HG02798 (cell line): Measurements from ENCODE around the gene ARPC4.
A peak's percentile ranks its signal among the peaks of the same experiment; 100 is the strongest.

Source experiments
- ATAC-seq: cut with Tn5 transposase; IDR thresholded peaks from one replicate; pipeline ENCODE4 v1.9.1; 2021; ENCODE audit warnings: mild to moderate bottlenecking; ENCODE audit not compliant: unreplicated experiment, poor library complexity

ARPC4 gene

GRCh38 chr3:9815986-9816385 lies 23.1 kb downstream of the ARPC4 start:
- ATAC-seq = no peak

GRCh38 chr3:9817436-9817835 lies 24.6 kb downstream of the ARPC4 start:
- ATAC-seq = no peak

GRCh38 chr3:9818666-9819335 lies 25.9 kb downstream of the ARPC4 start:
- ATAC-seq = no peak

- no peak for ATAC-seq
Observed at GRCh38 chr3:9820543-9820942, 27.7 kb downstream of the ARPC4 start.

- no peak for ATAC-seq
Observed at GRCh38 chr3:9820946-9821345, 28.1 kb downstream of the ARPC4 start.

- no peak for ATAC-seq
Observed at GRCh38 chr3:9825451-9826040, 32.7 kb downstream of the ARPC4 start.

- no peak for ATAC-seq
Observed at GRCh38 chr3:9826815-9827573, 34.1 kb downstream of the ARPC4 start.

GRCh38 chr3:9828801-9829755 lies 36.2 kb downstream of the ARPC4 start:
- no peak for ATAC-seq

- no peak for ATAC-seq
Observed at GRCh38 chr3:9831253-9831652, 38.4 kb downstream of the ARPC4 start.

- ATAC-seq = no peak
Observed at GRCh38 chr3:9833078-9833477, 40.2 kb downstream of the ARPC4 start.

GRCh38 chr3:9834520-9835380 lies 41.9 kb downstream of the ARPC4 start:
- ATAC-seq = no peak

- ATAC-seq = no peak
Observed at GRCh38 chr3:9837701-9838582, 45.1 kb downstream of the ARPC4 start.

GRCh38 chr3:9838856-9839255 lies 46.0 kb downstream of the ARPC4 start:
- ATAC-seq = no peak

GRCh38 chr3:9841015-9841414 lies 48.1 kb downstream of the ARPC4 start:
- ATAC-seq = no peak

GRCh38 chr3:9843715-9844438 lies 51.0 kb downstream of the ARPC4 start, which contains the start of gene RPUSD3:
TSS of gene RPUSD3 (minus strand) at chr3:9844008. CDS start at chr3:9843990, 18 bp downstream.
- ATAC-seq = peak; percentile 99

- no peak for ATAC-seq
Observed at GRCh38 chr3:9846231-9846630, 53.3 kb downstream of the ARPC4 start.

GRCh38 chr3:9846931-9847488 lies 54.1 kb downstream of the ARPC4 start:
- no peak for ATAC-seq
